HEK293 (cell line): ENCODE measurements around the gene LPAR2.

Experiments
- CTCF ChIP-seq: fragments of 450-650 bp; formaldehyde crosslinking; IDR thresholded peaks from 2 replicates; pipeline ENCODE4 v1.5.1; 2016; ENCODE audit warnings: missing biosample characterization, missing genetic modification characterization
- ELK4 ChIP-seq: IDR thresholded peaks from 2 replicates; pipeline ENCODE4 v1.6.1; 2011; ENCODE audit warnings: mild to moderate bottlenecking, low read depth, low read length, borderline replicate concordance
- GLIS2 ChIP-seq: fragments of 450-650 bp; formaldehyde crosslinking; IDR thresholded peaks from 2 replicates; pipeline ENCODE4 v1.5.1; 2016; ENCODE audit warnings: missing biosample characterization, missing genetic modification characterization
- KLF1 ChIP-seq: fragments of 450-650 bp; formaldehyde crosslinking; IDR thresholded peaks from 2 replicates; pipeline ENCODE4 v1.5.1; 2016; ENCODE audit warnings: missing biosample characterization, missing genetic modification characterization
- TCF7L2 ChIP-seq: IDR thresholded peaks from 2 replicates; pipeline ENCODE4 v1.6.1; 2011; ENCODE audit warnings: low read depth, mild to moderate bottlenecking, inconsistent platforms, low read length, moderate library complexity, borderline replicate concordance
- ZBTB7A ChIP-seq: fragments of 450-650 bp; formaldehyde crosslinking; IDR thresholded peaks from 2 replicates; pipeline ENCODE4 v1.5.1; 2016; ENCODE audit warnings: low read depth, missing biosample characterization, missing genetic modification characterization
- ZNF155 ChIP-seq: fragments of 450-650 bp; formaldehyde crosslinking; IDR thresholded peaks from 2 replicates; pipeline ENCODE4 v1.5.1; 2016; ENCODE audit warnings: missing biosample characterization, missing genetic modification characterization
- ZNF174 ChIP-seq: fragments of 450-650 bp; formaldehyde crosslinking; IDR thresholded peaks from 2 replicates; pipeline ENCODE4 v1.5.0; 2017; ENCODE audit warnings: missing biosample characterization, mild to moderate bottlenecking, missing genetic modification characterization
- ZNF211 ChIP-seq: fragments of 450-650 bp; formaldehyde crosslinking; IDR thresholded peaks from 2 replicates; pipeline ENCODE4 v1.5.1; 2016; ENCODE audit warnings: low read depth, missing biosample characterization, missing genetic modification characterization
- ZNF610 ChIP-seq: fragments of 450-650 bp; formaldehyde crosslinking; IDR thresholded peaks from 2 replicates; pipeline ENCODE4 v1.5.1; 2016; ENCODE audit warnings: missing biosample characterization, missing genetic modification characterization, borderline replicate concordance
- ZNF639 ChIP-seq: fragments of 450-650 bp; formaldehyde crosslinking; IDR thresholded peaks from 2 replicates; pipeline ENCODE4 v1.5.1; 2016; ENCODE audit warnings: missing biosample characterization, missing genetic modification characterization
- ZNF670 ChIP-seq: fragments of 450-650 bp; formaldehyde crosslinking; IDR thresholded peaks from 2 replicates; pipeline ENCODE4 v1.5.1; 2016; ENCODE audit warnings: missing biosample characterization, missing genetic modification characterization, low read depth
- TF ChIP-seq, protein P1 (sequence below): sonication (generic); formaldehyde crosslinking; IDR thresholded peaks from 2 replicates; pipeline ENCODE4 v1.8.1; 2022; ENCODE audit warnings: mild to moderate bottlenecking, moderate library complexity, missing genetic modification reagents
- TF ChIP-seq, protein P2 (sequence below): fragments of 450-650 bp; formaldehyde crosslinking; IDR thresholded peaks from 2 replicates; pipeline ENCODE4 v1.5.1; 2016; ENCODE audit warnings: missing biosample characterization, missing genetic modification characterization

GRCh38 chr19:19595171-19595701 is 32.8 kb downstream of the LPAR2 start:
- TF ChIP-seq ZNF211, result no peak
- no peak for TF ChIP-seq CTCF (tag by site-specific recombination)
- TF ChIP-seq ZNF174, result no peak
- TF ChIP-seq ZBTB7A (tag by site-specific recombination), result no peak
- TF ChIP-seq TCF7L2, result no peak
- TF ChIP-seq KLF1 (tag by site-specific recombination), result no peak
- TF ChIP-seq ZNF639 (tag by site-specific recombination), result no peak
- no peak for TF ChIP-seq ZNF155 (tag by site-specific recombination)
- TF ChIP-seq ZNF610, result no peak
- TF ChIP-seq ELK4, result no peak
- no peak for TF ChIP-seq GLIS2 (tag by site-specific recombination)
- TF ChIP-seq, protein P1, sequence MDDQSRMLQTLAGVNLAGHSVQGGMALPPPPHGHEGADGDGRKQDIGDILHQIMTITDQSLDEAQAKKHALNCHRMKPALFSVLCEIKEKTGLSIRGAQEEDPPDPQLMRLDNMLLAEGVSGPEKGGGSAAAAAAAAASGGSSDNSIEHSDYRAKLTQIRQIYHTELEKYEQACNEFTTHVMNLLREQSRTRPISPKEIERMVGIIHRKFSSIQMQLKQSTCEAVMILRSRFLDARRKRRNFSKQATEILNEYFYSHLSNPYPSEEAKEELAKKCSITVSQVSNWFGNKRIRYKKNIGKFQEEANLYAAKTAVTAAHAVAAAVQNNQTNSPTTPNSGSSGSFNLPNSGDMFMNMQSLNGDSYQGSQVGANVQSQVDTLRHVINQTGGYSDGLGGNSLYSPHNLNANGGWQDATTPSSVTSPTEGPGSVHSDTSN (CRISPR knock-in tag), result no peak
- TF ChIP-seq, protein P2, sequence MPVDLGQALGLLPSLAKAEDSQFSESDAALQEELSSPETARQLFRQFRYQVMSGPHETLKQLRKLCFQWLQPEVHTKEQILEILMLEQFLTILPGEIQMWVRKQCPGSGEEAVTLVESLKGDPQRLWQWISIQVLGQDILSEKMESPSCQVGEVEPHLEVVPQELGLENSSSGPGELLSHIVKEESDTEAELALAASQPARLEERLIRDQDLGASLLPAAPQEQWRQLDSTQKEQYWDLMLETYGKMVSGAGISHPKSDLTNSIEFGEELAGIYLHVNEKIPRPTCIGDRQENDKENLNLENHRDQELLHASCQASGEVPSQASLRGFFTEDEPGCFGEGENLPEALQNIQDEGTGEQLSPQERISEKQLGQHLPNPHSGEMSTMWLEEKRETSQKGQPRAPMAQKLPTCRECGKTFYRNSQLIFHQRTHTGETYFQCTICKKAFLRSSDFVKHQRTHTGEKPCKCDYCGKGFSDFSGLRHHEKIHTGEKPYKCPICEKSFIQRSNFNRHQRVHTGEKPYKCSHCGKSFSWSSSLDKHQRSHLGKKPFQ (tag by site-specific recombination), result no peak
- TF ChIP-seq ZNF670 (tag by site-specific recombination), result no peak
